Activated T-cell treated with anti-CD3 and anti-CD28 coated beads, Interleukin-2, amount 50 U/mL, for 72 hours (primary cell): ENCODE measurements around the gene WDR49. TPM values are rescaled to one million over a fixed set of nuclear protein-coding genes. Genes with fewer than 3 reads are reported as not detected.

Source experiments
- ATAC-seq, 2 donors: fragments of 150-1000 bp; cut with Tn5 transposase; replicated peaks in 1 of 2; 2 replicates each; pipeline ENCODE4 v1.10.0; 2021; ENCODE audit warnings: moderate library complexity in 2 of 2, mild to moderate bottlenecking in 1 of 2
- DNase-seq, 2 donors: peaks; one replicate each; pipeline ENCODE4 v3.0.0; 2021 to 2022; ENCODE audit warnings: mixed read lengths in 1 of 2
- H3K27ac Mint-ChIP-seq: one replicate; pipeline ENCODE4 v1.8.0; 2022; ENCODE audit warnings: mild to moderate bottlenecking, moderate library complexity, mixed read lengths
- H3K27me3 Mint-ChIP-seq: one replicate; pipeline ENCODE4 v1.8.0; 2022; ENCODE audit warnings: low read depth, mixed read lengths
- H3K36me3 Mint-ChIP-seq, 2 donors: one replicate each; pipeline ENCODE4 v1.8.0; 2022; ENCODE audit warnings: mixed read lengths in 2 of 2, mild to moderate bottlenecking in 1 of 2; ENCODE audit not compliant: insufficient read depth in 2 of 2
- H3K4me1 Mint-ChIP-seq: one replicate; pipeline ENCODE4 v1.8.0; 2022; ENCODE audit warnings: low read depth, mixed read lengths
- H3K4me3 Mint-ChIP-seq, 2 donors: one replicate each; pipeline ENCODE4 v1.8.0; 2022; ENCODE audit warnings: mild to moderate bottlenecking in 2 of 2, mixed read lengths in 2 of 2, moderate library complexity in 2 of 2
- H3K9me3 Mint-ChIP-seq, 2 donors: one replicate each; pipeline ENCODE4 v1.8.0; 2022; ENCODE audit warnings: mixed read lengths in 2 of 2
- total RNA-seq, 2 donors: library from RNA; stranded (reverse); gene quantifications; one replicate each; pipeline ENCODE4 v1.2.3, GENCODE V29; 2022

Gene WDR49
- total RNA-seq, 2 donors from 2014 or later, result 0.14 to 0.31 TPM

- ATAC-seq, result no peak
- Mint-ChIP-seq H3K4me1 (no peaks in the 10 kb centered on the region), H3K27ac (no peak overlapping the region)
Observed at GRCh38 chr3:167606836-167607235, 46.9 kb downstream of the WDR49 start.

GRCh38 chr3:167605871-167606270 lies 47.9 kb downstream of the WDR49 start:
- Mint-ChIP-seq H3K9me3 (no peaks in the 10 kb centered on the region), H3K27ac (no peak overlapping the region), H3K27me3 (no peaks in the 10 kb centered on the region), H3K36me3 (no peaks in the 10 kb centered on the region), H3K4me1 (no peaks in the 10 kb centered on the region), H3K4me3 (no peak overlapping the region)
- DNase-seq, result no peak
- ATAC-seq, result no peak

More at GRCh38 chr3:167606836-167607235, 46.9 kb downstream of the WDR49 start:
- H3K27me3 Mint-ChIP-seq, result no peaks in the 10 kb centered on the region
- H3K36me3 Mint-ChIP-seq, result no peaks in the 10 kb centered on the region
- H3K9me3 Mint-ChIP-seq, result no peaks in the 10 kb centered on the region
- no peak for DNase-seq
- no peak overlapping the region for H3K4me3 Mint-ChIP-seq

GRCh38 chr3:167602041-167602440 lies 51.7 kb downstream of the WDR49 start:
- no peak overlapping the region for H3K4me3 Mint-ChIP-seq
- H3K27ac Mint-ChIP-seq, result no peak overlapping the region
- no peaks in the 10 kb centered on the region for H3K4me1 Mint-ChIP-seq
- ATAC-seq, result no peak
- H3K27me3 Mint-ChIP-seq, result no peaks in the 10 kb centered on the region
- H3K36me3 Mint-ChIP-seq, result no peaks in the 10 kb centered on the region
- no peak for DNase-seq
- no peaks in the 10 kb centered on the region for H3K9me3 Mint-ChIP-seq

GRCh38 chr3:167587651-167588050 lies 66.1 kb downstream of the WDR49 start:
- H3K27ac Mint-ChIP-seq, result no peak overlapping the region
- no peak for ATAC-seq
- H3K4me1 Mint-ChIP-seq, result no peaks in the 10 kb centered on the region
- H3K4me3 Mint-ChIP-seq, result no peak overlapping the region
- no peak for DNase-seq
- peaks cover 3 to 7% of the 10 kb centered on the region in 2 donors for H3K9me3 Mint-ChIP-seq
- H3K27me3 Mint-ChIP-seq, result no peaks in the 10 kb centered on the region
- H3K36me3 Mint-ChIP-seq, result no peaks in the 10 kb centered on the region

GRCh38 chr3:167575000-167575600 lies 78.6 kb downstream of the WDR49 start:
- H3K27me3 Mint-ChIP-seq, result peaks cover 7% of the 10 kb centered on the region
- no peak for DNase-seq
- no peaks in the 10 kb centered on the region for H3K36me3 Mint-ChIP-seq
- no peak for ATAC-seq
- no peak overlapping the region for H3K27ac Mint-ChIP-seq
- H3K4me1 Mint-ChIP-seq, result no peaks in the 10 kb centered on the region
- no peak overlapping the region for H3K4me3 Mint-ChIP-seq
- H3K9me3 Mint-ChIP-seq, result no peaks in the 10 kb centered on the region

- H3K27me3 Mint-ChIP-seq, result peaks cover 7% of the 10 kb centered on the region
- no peak for DNase-seq
- H3K36me3 Mint-ChIP-seq, result no peaks in the 10 kb centered on the region
- H3K4me3 Mint-ChIP-seq, result no peak overlapping the region
- no peak for ATAC-seq
- H3K4me1 Mint-ChIP-seq, result no peaks in the 10 kb centered on the region
- H3K27ac Mint-ChIP-seq, result no peak overlapping the region
- H3K9me3 Mint-ChIP-seq, result no peaks in the 10 kb centered on the region
Observed at GRCh38 chr3:167572991-167573390, 80.8 kb downstream of the WDR49 start.

- H3K9me3 Mint-ChIP-seq, result no peaks in the 10 kb centered on the region
Observed at GRCh38 chr3:167568634-167569033, 85.1 kb downstream of the WDR49 start.

GRCh38 chr3:167565489-167565888 lies 88.3 kb downstream of the WDR49 start:
- Mint-ChIP-seq H3K4me3 (no peak overlapping the region), H3K36me3 (no peaks in the 10 kb centered on the region), H3K4me1 (no peaks in the 10 kb centered on the region), H3K27me3 (no peaks in the 10 kb centered on the region), H3K9me3 (no peaks in the 10 kb centered on the region), H3K27ac (no peak overlapping the region)
- DNase-seq (no peak), ATAC-seq (no peak)

More at GRCh38 chr3:167568634-167569033, 85.1 kb downstream of the WDR49 start:
- Mint-ChIP-seq H3K27ac (no peak overlapping the region), H3K4me1 (no peaks in the 10 kb centered on the region), H3K27me3 (peaks cover 7% of the 10 kb centered on the region), H3K36me3 (no peaks in the 10 kb centered on the region), H3K4me3 (no peak overlapping the region)
- no peak for DNase-seq
- no peak for ATAC-seq

- no peaks in the 10 kb centered on the region for H3K27me3 Mint-ChIP-seq
- H3K4me3 Mint-ChIP-seq, result no peak overlapping the region
- H3K27ac Mint-ChIP-seq, result no peak overlapping the region
Observed at GRCh38 chr3:167564612-167565011, 89.1 kb downstream of the WDR49 start.

GRCh38 chr3:167559924-167560323 lies 93.8 kb downstream of the WDR49 start:
- Mint-ChIP-seq H3K4me1 (no peaks in the 10 kb centered on the region), H3K4me3 (no peak overlapping the region), H3K36me3 (no peaks in the 10 kb centered on the region), H3K27ac (no peak overlapping the region), H3K27me3 (no peaks in the 10 kb centered on the region), H3K9me3 (no peaks in the 10 kb centered on the region)
- ATAC-seq, result no peak
- DNase-seq, result no peak

More at GRCh38 chr3:167564612-167565011, 89.1 kb downstream of the WDR49 start:
- no peaks in the 10 kb centered on the region for H3K9me3 Mint-ChIP-seq
- no peaks in the 10 kb centered on the region for H3K4me1 Mint-ChIP-seq
- DNase-seq (no peak), ATAC-seq (no peak)
- H3K36me3 Mint-ChIP-seq, result no peaks in the 10 kb centered on the region

GRCh38 chr3:167554898-167555297 lies 98.8 kb downstream of the WDR49 start:
- no peak overlapping the region for H3K27ac Mint-ChIP-seq
- H3K36me3 Mint-ChIP-seq, result no peaks in the 10 kb centered on the region
- ATAC-seq, result no peak
- no peaks in the 10 kb centered on the region for H3K9me3 Mint-ChIP-seq
- no peak for DNase-seq
- no peaks in the 10 kb centered on the region for H3K4me1 Mint-ChIP-seq
- H3K27me3 Mint-ChIP-seq, result no peaks in the 10 kb centered on the region
- H3K4me3 Mint-ChIP-seq, result no peak overlapping the region

GRCh38 chr3:167538081-167538480 lies 115.7 kb downstream of the WDR49 start:
- no peak overlapping the region for H3K4me3 Mint-ChIP-seq
- no peak overlapping the region for H3K27ac Mint-ChIP-seq
- H3K4me1 Mint-ChIP-seq, result no peaks in the 10 kb centered on the region
- DNase-seq (no peak), ATAC-seq (no peak)
- H3K36me3 Mint-ChIP-seq, result peaks cover 0 to 1% of the 10 kb centered on the region in 2 donors
- peaks cover 2 to 5% of the 10 kb centered on the region in 2 donors for H3K9me3 Mint-ChIP-seq
- H3K27me3 Mint-ChIP-seq, result no peaks in the 10 kb centered on the region

- Mint-ChIP-seq H3K27me3 (peaks cover 6% of the 10 kb centered on the region), H3K4me1 (no peaks in the 10 kb centered on the region), H3K27ac (no peak overlapping the region), H3K9me3 (peaks cover 0 to 7% of the 10 kb centered on the region in 2 donors), H3K4me3 (no peak overlapping the region), H3K36me3 (no peaks in the 10 kb centered on the region)
- ATAC-seq (no peak), DNase-seq (no peak)
Observed at GRCh38 chr3:167521006-167521355, 132.8 kb downstream of the WDR49 start.

GRCh38 chr3:167520266-167521005 lies 133.3 kb downstream of the WDR49 start:
- H3K27ac Mint-ChIP-seq, result no peak overlapping the region

More at GRCh38 chr3:167520266-167521005, 133.3 kb downstream of the WDR49 start:
- H3K36me3 Mint-ChIP-seq, result peaks cover 0 to 2% of the 10 kb centered on the region in 2 donors
- DNase-seq, result no peak
- ATAC-seq, result no peak
- peaks cover 6% of the 10 kb centered on the region for H3K27me3 Mint-ChIP-seq
- no peaks in the 10 kb centered on the region for H3K4me1 Mint-ChIP-seq
- no peak overlapping the region for H3K4me3 Mint-ChIP-seq
- peaks cover 0 to 7% of the 10 kb centered on the region in 2 donors for H3K9me3 Mint-ChIP-seq
